T-cell (primary cell): ENCODE data around the gene CAMK4. TPM values are rescaled to one million over a fixed set of nuclear protein-coding genes. Genes with fewer than 3 reads are reported as not detected.

Experiments
- ATAC-seq, 4 experiments: fragments of 200-7000 bp in 3 of 4; fragments of 150-1000 bp in 1 of 4; cut with Tn5 transposase; replicated peaks in 1 of 4; 1 replicate in 3 of 4; 2 replicates in 1 of 4; pipeline ENCODE4 v1.10.0; 2021; ENCODE audit warnings: moderate library complexity in 3 of 4, mild to moderate bottlenecking in 2 of 4, moderate number of reproducible peaks in 1 of 4
- CTCF ChIA-PET, 2 donors: fragments of 300-600 bp; sonication (Branson Sonifier 250); formaldehyde crosslinking; loops; one replicate each; lab custom pipeline; 2022; ENCODE audit warnings: antibody characterized with exemption in 2 of 2; lab: Charles Lee
- POLR2A ChIA-PET, 2 donors: fragments of 300-600 bp; sonication (Branson Sonifier 250); formaldehyde crosslinking; loops; one replicate each; lab custom pipeline; 2022; ENCODE audit warnings: antibody characterized with exemption in 2 of 2; lab: Charles Lee
- DNase-seq, 35 experiments: peaks; one replicate each; pipeline versions ENCODE4 v3.0.0 to v3.0.0-alpha.2; 2013 to 2023
- H3K27ac ChIP-seq: one replicate; pipeline ENCODE4 v1.5.1; 2013; ENCODE audit warnings: low read length
- H3K27me3 ChIP-seq, 2 experiments: replicated peaks in 1 of 2; 1 replicate in 1 of 2; 2 replicates in 1 of 2; pipeline versions ENCODE4 v1.6.1 to v1.7.0; 2013; ENCODE audit warnings: low read length in 1 of 2, mixed read lengths in 1 of 2; ENCODE audit not compliant: control insufficient read depth in 2 of 2, insufficient read depth in 2 of 2; ENCODE audit errors: extremely low read depth in 1 of 2
- H3K36me3 ChIP-seq, 2 donors: 1 replicate in 1 of 2; 2 replicates in 1 of 2; pipeline versions ENCODE4 v1.6.1 to v1.7.0; 2013; ENCODE audit warnings: low read length in 1 of 2; ENCODE audit not compliant: control insufficient read depth in 2 of 2, insufficient read depth in 1 of 2; ENCODE audit errors: extremely low read depth in 1 of 2
- H3K4me1 ChIP-seq, 2 experiments: 1 replicate in 1 of 2; 2 replicates in 1 of 2; pipeline versions ENCODE4 v1.6.1 to v1.7.0; 2013; ENCODE audit warnings: low read length in 2 of 2, mixed read lengths in 1 of 2; ENCODE audit not compliant: insufficient read depth in 2 of 2, control insufficient read depth in 1 of 2; ENCODE audit errors: extremely low read depth in 1 of 2
- H3K4me3 ChIP-seq, 2 donors: 1 replicate in 1 of 2; 2 replicates in 1 of 2; pipeline versions ENCODE4 v1.5.1 to v1.7.0; 2013; ENCODE audit warnings: mild to moderate bottlenecking in 2 of 2, low read length in 1 of 2, moderate library complexity in 1 of 2; ENCODE audit not compliant: control insufficient read depth in 1 of 2; ENCODE audit errors: extremely low read depth in 1 of 2
- H3K9me3 ChIP-seq: 2 replicates; pipeline ENCODE4 v1.7.0; 2013
- H3K27ac Mint-ChIP-seq, 2 donors: one replicate each; pipeline ENCODE4 v1.8.0; 2020 to 2021; ENCODE audit warnings: mild to moderate bottlenecking in 2 of 2, mixed read lengths in 2 of 2
- H3K27me3 Mint-ChIP-seq, 2 donors: one replicate each; pipeline ENCODE4 v1.8.0; 2021 to 2022; ENCODE audit warnings: mixed read lengths in 2 of 2
- H3K36me3 Mint-ChIP-seq: one replicate; pipeline ENCODE4 v1.8.0; 2021; ENCODE audit warnings: mixed read lengths
- H3K4me1 Mint-ChIP-seq, 3 donors: one replicate each; pipeline ENCODE4 v1.8.0; 2020 to 2022; ENCODE audit warnings: mixed read lengths in 3 of 3, mild to moderate bottlenecking in 1 of 3
- H3K4me3 Mint-ChIP-seq, 3 donors: one replicate each; pipeline ENCODE4 v1.8.0; 2020 to 2022; ENCODE audit warnings: mild to moderate bottlenecking in 3 of 3, mixed read lengths in 3 of 3, moderate library complexity in 3 of 3
- H3K9me3 Mint-ChIP-seq, 3 donors: one replicate each; pipeline ENCODE4 v1.8.0; 2020 to 2022; ENCODE audit warnings: mixed read lengths in 3 of 3
- WGBS: methylation state at CpG from one replicate; pipeline ENCODE4 v1.1.5; 2013; ENCODE audit warnings: missing lambda C conversion rate; ENCODE audit not compliant: insufficient coverage; 5-methylcytosine and 5-hydroxymethylcytosine counted together
- total RNA-seq, 35 experiments: library from RNA in 6 of 35; stranded (reverse) in 6 of 35; fragments of 120-200 nt in 1 of 35; gene quantifications; one replicate each; pipeline versions ENCODE4 v1.2.1 to v1.2.4 and lab custom pipeline; 2013 to 2026

Gene CAMK4
- total RNA-seq, 5 donors from 2014 or later (not counting 1 experiment from before 2014, with no cell fraction given), result 120 to 274 (median 243) TPM

- ATAC-seq, result no peak
- ChIA-PET CTCF (no interaction called here), POLR2A (no interaction called here)
These were observed 256.2 kb downstream of the CAMK4 start for GRCh38 chr5:111480346-111480745.

GRCh38 chr5:111486055-111486454, 261.9 kb downstream of the CAMK4 start:
- Histone ChIP-seq H3K36me3 (peaks cover 12 to 37% of the 10 kb centered on the region in 2 donors), H3K4me3 (no peak overlapping the region), H3K27ac (no peak overlapping the region), H3K27me3 (no peaks in the 10 kb centered on the region), H3K4me1 (no peaks in the 10 kb centered on the region), H3K9me3 (no peaks in the 10 kb centered on the region)
- Mint-ChIP-seq H3K27ac (peak overlapping the region in 1 of 2 donors; percentile 62), H3K9me3 (no peaks in the 10 kb centered on the region), H3K4me1 (peaks cover 0 to 4% (median 0%) of the 10 kb centered on the region in 3 donors), H3K4me3 (no peak overlapping the region), H3K36me3 (peaks cover 61% of the 10 kb centered on the region), H3K27me3 (no peaks in the 10 kb centered on the region)
- no CpG with 5 or more reads among the region's 2 CpGs for WGBS
- POLR2A ChIA-PET, result no interaction called here
- DNase-seq (no peak), ATAC-seq (no peak)
- CTCF ChIA-PET, result no interaction called here

More at GRCh38 chr5:111480346-111480745, 256.2 kb downstream of the CAMK4 start:
- Histone ChIP-seq H3K27me3 (no peaks in the 10 kb centered on the region), H3K36me3 (peaks cover 29 to 55% of the 10 kb centered on the region in 2 donors), H3K4me1 (no peaks in the 10 kb centered on the region), H3K27ac (no peak overlapping the region), H3K4me3 (no peak overlapping the region), H3K9me3 (no peaks in the 10 kb centered on the region)
- Mint-ChIP-seq H3K36me3 (peaks cover 62% of the 10 kb centered on the region), H3K4me3 (no peak overlapping the region), H3K4me1 (no peaks in the 10 kb centered on the region), H3K27ac (no peak overlapping the region), H3K9me3 (no peaks in the 10 kb centered on the region), H3K27me3 (no peaks in the 10 kb centered on the region)
- no peak for DNase-seq
- WGBS, result 80% methylated on average over 2 of the region's 4 CpGs

- Mint-ChIP-seq H3K4me3 (no peak overlapping the region), H3K36me3 (peaks cover 56% of the 10 kb centered on the region), H3K4me1 (peaks cover 0 to 4% (median 0%) of the 10 kb centered on the region in 3 donors), H3K9me3 (no peaks in the 10 kb centered on the region), H3K27me3 (no peaks in the 10 kb centered on the region), H3K27ac (no peak overlapping the region)
- peaks cover 12 to 28% of the 10 kb centered on the region in 2 donors for H3K36me3 ChIP-seq
- H3K27ac ChIP-seq, result no peak overlapping the region
- no peaks in the 10 kb centered on the region for H3K27me3 ChIP-seq
- no peaks in the 10 kb centered on the region for H3K4me1 ChIP-seq
- ChIA-PET CTCF (no interaction called here), POLR2A (interaction anchor here in 1 of 2 donors (0.6 kb wide), 2 partner anchors 45 to 199 kb away, joined by 3 to 11 read pairs; no protein-coding TSS in a partner anchor)
- no peaks in the 10 kb centered on the region for H3K9me3 ChIP-seq
- DNase-seq (no peak), ATAC-seq (no peak)
- no peak overlapping the region for H3K4me3 ChIP-seq
These were observed 262.7 kb downstream of the CAMK4 start for GRCh38 chr5:111486926-111487325.

- peaks cover 45% of the 10 kb centered on the region for H3K36me3 Mint-ChIP-seq
- H3K9me3 Mint-ChIP-seq, result no peaks in the 10 kb centered on the region
- no peaks in the 10 kb centered on the region for H3K4me1 ChIP-seq
- H3K4me3 Mint-ChIP-seq, result no peak overlapping the region
- H3K4me1 Mint-ChIP-seq, result peaks cover 0 to 4% (median 0%) of the 10 kb centered on the region in 3 donors
- no peaks in the 10 kb centered on the region for H3K27me3 ChIP-seq
- no peak for ATAC-seq
- H3K27ac Mint-ChIP-seq, result no peak overlapping the region
- ChIA-PET POLR2A (no interaction called here), CTCF (no interaction called here)
- H3K27me3 Mint-ChIP-seq, result no peaks in the 10 kb centered on the region
- no peak overlapping the region for H3K4me3 ChIP-seq
- DNase-seq, result no peak
- H3K27ac ChIP-seq, result no peak overlapping the region
- no peaks in the 10 kb centered on the region for H3K9me3 ChIP-seq
- peaks cover 11 to 20% of the 10 kb centered on the region in 2 donors for H3K36me3 ChIP-seq
These were observed 264.2 kb downstream of the CAMK4 start for GRCh38 chr5:111488353-111488752.

GRCh38 chr5:111493031-111493430, 268.8 kb downstream of the CAMK4 start:
- peaks cover 32% of the 10 kb centered on the region for H3K36me3 Mint-ChIP-seq
- H3K4me3 ChIP-seq, result no peak overlapping the region
- no peaks in the 10 kb centered on the region for H3K27me3 ChIP-seq
- no peak overlapping the region for H3K27ac ChIP-seq
- ChIA-PET POLR2A (no interaction called here), CTCF (interaction anchor here in 1 of 2 donors (0.6 kb wide), 1 partner anchor 9 kb away, joined by 4 read pairs; no protein-coding TSS in a partner anchor)
- ATAC-seq (no peak), DNase-seq (no peak)
- H3K9me3 ChIP-seq, result no peaks in the 10 kb centered on the region
- peak overlapping the region; percentile 29 to 68 for H3K27ac Mint-ChIP-seq
- H3K4me1 Mint-ChIP-seq, result peaks cover 6 to 17% (median 15%) of the 10 kb centered on the region in 3 donors
- H3K27me3 Mint-ChIP-seq, result no peaks in the 10 kb centered on the region
- WGBS, result no CpG with 5 or more reads among the region's 2 CpGs
- H3K4me3 Mint-ChIP-seq, result no peak overlapping the region
- H3K9me3 Mint-ChIP-seq, result no peaks in the 10 kb centered on the region
- no peaks in the 10 kb centered on the region for H3K4me1 ChIP-seq
- H3K36me3 ChIP-seq, result peaks cover 0 to 16% of the 10 kb centered on the region in 2 donors

GRCh38 chr5:111494355-111494999, 270.3 kb downstream of the CAMK4 start:
- Mint-ChIP-seq H3K4me3 (no peak overlapping the region), H3K27ac (peak overlapping the region; percentile 46 to 53), H3K9me3 (no peaks in the 10 kb centered on the region), H3K4me1 (peaks cover 13 to 25% (median 24%) of the 10 kb centered on the region in 3 donors), H3K36me3 (peaks cover 38% of the 10 kb centered on the region), H3K27me3 (no peaks in the 10 kb centered on the region)
- 100% methylated on average over 1 of the region's 2 CpGs for WGBS
- no peak overlapping the region for H3K27ac ChIP-seq
- no peak for DNase-seq
- no peak for ATAC-seq
- ChIA-PET CTCF (interaction anchor here in 1 of 2 donors (0.7 kb wide), 1 partner anchor 11 kb away, joined by 3 read pairs; no protein-coding TSS in a partner anchor), POLR2A (interaction anchor here in 1 of 2 donors (1.3 kb wide), 1 partner anchor 17 kb away, joined by 17 read pairs; no protein-coding TSS in a partner anchor)
- H3K4me1 ChIP-seq, result no peaks in the 10 kb centered on the region
- peaks cover 0 to 18% of the 10 kb centered on the region in 2 donors for H3K36me3 ChIP-seq
- H3K27me3 ChIP-seq, result no peaks in the 10 kb centered on the region
- H3K4me3 ChIP-seq, result no peak overlapping the region
- H3K9me3 ChIP-seq, result no peaks in the 10 kb centered on the region
